Measurements from ENCODE around the gene XCL2. TPM values are rescaled to one million over a fixed set of nuclear protein-coding genes. Genes with fewer than 3 reads are reported as not detected.

Gene XCL2
- polyA plus RNA-seq, 2 of the 4 experiments (the other 2 are of a cell fraction) = not detected

- 37% methylated on average over 1 of the region's 1 CpG for WGBS (ENCODE audit: missing lambda C conversion rate)
- Histone ChIP-seq H3K4me3 (no peak overlapping the region), H3K4me2 (no peak overlapping the region), H3K9me3 (peaks cover 12% of the 10 kb centered on the region), H3K4me1 (no peaks in the 10 kb centered on the region), H3K27ac (no peak overlapping the region)
- no peak for ATAC-seq
- POLR2A ChIA-PET = no interaction called here
- CTCF ChIA-PET = no interaction called here
- no peak for TF ChIP-seq CTCF (IDR thresholded peaks at IDR 0.05)
- TF ChIP-seq E2F6 (IDR thresholded peaks at IDR 0.05; ENCODE audit: borderline replicate concordance, low read depth) = no peak
- no peak for TF ChIP-seq CHD2 (IDR thresholded peaks at IDR 0.05; ENCODE audit: low read length, partially characterized antibody)
- TF ChIP-seq SREBF2 (IDR thresholded peaks at IDR 0.05) = no peak
- TF ChIP-seq HDAC2 (IDR thresholded peaks at IDR 0.05) = no peak
- TF ChIP-seq PBX3 (IDR thresholded peaks at IDR 0.05) = no peak
- no peak for TF ChIP-seq KDM1A (IDR thresholded peaks at IDR 0.05; ENCODE audit: low read depth)
- TF ChIP-seq USF2 (IDR thresholded peaks at IDR 0.05) = no peak
- TF ChIP-seq MAX (IDR thresholded peaks at IDR 0.05) = no peak
- no peak for TF ChIP-seq RARB (CRISPR knock-in tag; IDR thresholded peaks at IDR 0.05)
- TF ChIP-seq TFCP2L1 (CRISPR knock-in tag; IDR thresholded peaks at IDR 0.05) = no peak
- TF ChIP-seq ZNF302 (CRISPR knock-in tag; IDR thresholded peaks at IDR 0.05) = no peak
- no peak for TF ChIP-seq FOSB (CRISPR knock-in tag; IDR thresholded peaks at IDR 0.05)
- TF ChIP-seq ZFP36 (IDR thresholded peaks at IDR 0.05; ENCODE audit: borderline replicate concordance, partially characterized antibody) = no peak
- TF ChIP-seq CEBPB (IDR thresholded peaks at IDR 0.05) = no peak
- TF ChIP-seq BCL3 (IDR thresholded peaks at IDR 0.05) = no peak
- TF ChIP-seq RNF2 (IDR thresholded peaks at IDR 0.05; ENCODE audit: borderline replicate concordance, low read depth) = no peak
- TF ChIP-seq MYC (IDR thresholded peaks at IDR 0.05; ENCODE audit: borderline replicate concordance, low read length) = no peak
- TF ChIP-seq BHLHE40 (IDR thresholded peaks at IDR 0.05; ENCODE audit: low read depth, low read length) = no peak
- no peak for TF ChIP-seq HOXB5 (CRISPR knock-in tag; IDR thresholded peaks at IDR 0.05)
- DNase-seq (ENCODE audit: low read depth in 1 of 2, low spot score in 1 of 2) = no peak
- no peak for FAIRE-seq
Observed at GRCh38 chr1:168521401-168522000, 22.3 kb downstream of the XCL2 start.

GRCh38 chr1:168520832-168521231 lies 23.0 kb downstream of the XCL2 start:
- ATAC-seq = no peak
- H3K4me3 ChIP-seq = no peak overlapping the region
- no peak for DNase-seq (ENCODE audit: low read depth in 1 of 2, low spot score in 1 of 2)
- no peak for FAIRE-seq
- no peak overlapping the region for H3K27ac ChIP-seq
- no peak overlapping the region for H3K4me2 ChIP-seq
- 21% methylated on average over 4 of the region's 4 CpGs for WGBS (ENCODE audit: missing lambda C conversion rate)
- ChIA-PET CTCF (no interaction called here), POLR2A (no interaction called here)
- no peaks in the 10 kb centered on the region for H3K4me1 ChIP-seq
- H3K9me3 ChIP-seq = peaks cover 12% of the 10 kb centered on the region
- TF ChIP-seq SREBF2 (IDR thresholded peaks at IDR 0.05) = no peak
- TF ChIP-seq RARB (CRISPR knock-in tag; IDR thresholded peaks at IDR 0.05) = no peak
- TF ChIP-seq JUN (IDR thresholded peaks at IDR 0.05) = no peak
- TF ChIP-seq EHF (CRISPR knock-in tag; IDR thresholded peaks at IDR 0.05) = no peak
- no peak for TF ChIP-seq TFCP2L1 (CRISPR knock-in tag; IDR thresholded peaks at IDR 0.05)
- TF ChIP-seq KDM5A (IDR thresholded peaks at IDR 0.05) = no peak
- TF ChIP-seq FOSB (CRISPR knock-in tag; IDR thresholded peaks at IDR 0.05) = no peak
- TF ChIP-seq ZC3H11A (IDR thresholded peaks at IDR 0.05) = no peak
- TF ChIP-seq USF2 (IDR thresholded peaks at IDR 0.05) = no peak
- no peak for TF ChIP-seq HMGXB4 (CRISPR knock-in tag; IDR thresholded peaks at IDR 0.05; ENCODE audit: borderline replicate concordance)
- TF ChIP-seq RFX5 (IDR thresholded peaks at IDR 0.05) = no peak
- TF ChIP-seq E2F6 (IDR thresholded peaks at IDR 0.05; ENCODE audit: borderline replicate concordance, low read depth) = no peak
- TF ChIP-seq NPAS2 (CRISPR knock-in tag; IDR thresholded peaks at IDR 0.05; ENCODE audit: borderline replicate concordance) = no peak
- TF ChIP-seq CEBPB (IDR thresholded peaks at IDR 0.05) = no peak

Measured in A549 (cell line).